Lower leg skin (tissue), 4 donors: ENCODE data around the gene CBLN3. TPM values are rescaled to one million over a fixed set of nuclear protein-coding genes. Genes with fewer than 3 reads are reported as not detected.

Experiments
- DNase-seq, 2 donors: peaks; one replicate each; pipeline ENCODE4 v3.0.0-alpha.2; 2019; ENCODE audit warnings: low spot score in 2 of 2
- H3K4me3 ChIP-seq: fragments of 200-600 bp; sonication (generic); 2 replicates; pipeline ENCODE4 v1.5.1; 2017; ENCODE audit warnings: mild to moderate bottlenecking, low read depth; ENCODE audit not compliant: poor library complexity, severe bottlenecking
- POLR2A ChIP-seq, 2 donors: fragments of 450-650 bp; IDR thresholded peaks; one replicate each; pipeline ENCODE4 v1.6.1; 2016 to 2017; ENCODE audit warnings: antibody characterized with exemption in 2 of 2, mild to moderate bottlenecking in 1 of 2, moderate library complexity in 1 of 2
- WGBS, 2 donors: methylation state at CpG; one replicate each; pipeline ENCODE4 v1.1.5; 2018; 5-methylcytosine and 5-hydroxymethylcytosine counted together
- intact Hi-C: fragments of 100-400 bp; cut with DNase I; formaldehyde crosslinking; loops from one replicate; pipeline ENCODE4 v1.15.0; 2023; ENCODE audit warnings: low total_unique reads
- total RNA-seq, 4 donors: library from RNA; depleted of rRNA; stranded (reverse); fragments of >200 nt; gene quantifications; one replicate each; pipeline ENCODE4 v1.1.0, GENCODE V29; 2016
- TF ChIP-seq, protein P1 (sequence below), 3 donors: fragments of 450-650 bp; IDR thresholded peaks; one replicate each; pipeline ENCODE4 v1.5.1; 2016; ENCODE audit warnings: antibody characterized with exemption in 3 of 3, mild to moderate bottlenecking in 3 of 3, moderate library complexity in 2 of 3

CBLN3 gene
- total RNA-seq, 4 donors from 2014 or later, result 0.76 to 1.4 (median 1.1) TPM

DNA sequence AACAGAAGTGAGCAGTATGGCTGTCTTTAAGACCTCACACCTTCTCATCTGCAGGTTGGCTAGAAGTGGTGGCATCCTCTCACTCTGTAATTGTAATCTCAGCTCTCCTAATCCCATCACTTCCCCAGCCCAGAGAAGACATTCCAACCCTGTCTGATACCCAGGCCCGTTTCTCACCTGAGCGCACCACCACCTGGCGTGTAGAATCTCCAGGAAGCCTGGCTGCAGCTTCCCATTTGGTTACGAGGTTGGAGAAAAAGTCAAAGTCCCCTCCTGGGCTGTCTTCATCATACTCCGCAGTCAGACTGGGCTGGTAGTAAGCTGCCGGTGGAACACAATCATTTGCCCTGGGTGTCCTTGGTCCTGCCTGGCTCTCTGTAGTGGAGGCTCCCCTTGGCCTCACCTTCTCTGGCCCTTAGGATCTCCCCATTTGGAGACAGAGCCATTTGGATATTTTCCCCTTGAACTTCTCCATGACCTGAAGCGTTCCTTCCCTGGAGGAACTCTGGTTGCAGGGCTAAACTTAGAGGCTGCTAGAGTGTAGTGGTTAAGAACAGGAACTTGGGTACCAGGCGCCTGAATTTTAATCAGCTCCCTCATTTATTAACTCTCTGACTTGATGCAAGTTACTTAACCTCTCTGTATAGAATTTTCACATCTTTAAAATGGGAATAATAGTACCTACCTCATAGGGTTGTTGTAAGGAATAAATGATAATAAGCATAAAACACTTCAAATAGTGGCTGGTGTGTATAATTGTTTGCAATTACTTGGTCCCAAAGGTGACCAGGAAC is 11.3 kb upstream of the CBLN3 start:
- no peak overlapping the region for H3K4me3 ChIP-seq
- WGBS, 2 donors, result 76 to 80% methylated on average over 8 of the region's 8 CpGs
- DNase-seq, result no peak
- TF ChIP-seq, protein P1, sequence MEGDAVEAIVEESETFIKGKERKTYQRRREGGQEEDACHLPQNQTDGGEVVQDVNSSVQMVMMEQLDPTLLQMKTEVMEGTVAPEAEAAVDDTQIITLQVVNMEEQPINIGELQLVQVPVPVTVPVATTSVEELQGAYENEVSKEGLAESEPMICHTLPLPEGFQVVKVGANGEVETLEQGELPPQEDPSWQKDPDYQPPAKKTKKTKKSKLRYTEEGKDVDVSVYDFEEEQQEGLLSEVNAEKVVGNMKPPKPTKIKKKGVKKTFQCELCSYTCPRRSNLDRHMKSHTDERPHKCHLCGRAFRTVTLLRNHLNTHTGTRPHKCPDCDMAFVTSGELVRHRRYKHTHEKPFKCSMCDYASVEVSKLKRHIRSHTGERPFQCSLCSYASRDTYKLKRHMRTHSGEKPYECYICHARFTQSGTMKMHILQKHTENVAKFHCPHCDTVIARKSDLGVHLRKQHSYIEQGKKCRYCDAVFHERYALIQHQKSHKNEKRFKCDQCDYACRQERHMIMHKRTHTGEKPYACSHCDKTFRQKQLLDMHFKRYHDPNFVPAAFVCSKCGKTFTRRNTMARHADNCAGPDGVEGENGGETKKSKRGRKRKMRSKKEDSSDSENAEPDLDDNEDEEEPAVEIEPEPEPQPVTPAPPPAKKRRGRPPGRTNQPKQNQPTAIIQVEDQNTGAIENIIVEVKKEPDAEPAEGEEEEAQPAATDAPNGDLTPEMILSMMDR (IDR thresholded peaks at IDR 0.05), result no peak
- intact Hi-C loops, result loop anchor here (2.0 to 5.0 kb wide), 2 partner anchors 206 to 1934 kb away; no protein-coding TSS in a partner anchor

DNA sequence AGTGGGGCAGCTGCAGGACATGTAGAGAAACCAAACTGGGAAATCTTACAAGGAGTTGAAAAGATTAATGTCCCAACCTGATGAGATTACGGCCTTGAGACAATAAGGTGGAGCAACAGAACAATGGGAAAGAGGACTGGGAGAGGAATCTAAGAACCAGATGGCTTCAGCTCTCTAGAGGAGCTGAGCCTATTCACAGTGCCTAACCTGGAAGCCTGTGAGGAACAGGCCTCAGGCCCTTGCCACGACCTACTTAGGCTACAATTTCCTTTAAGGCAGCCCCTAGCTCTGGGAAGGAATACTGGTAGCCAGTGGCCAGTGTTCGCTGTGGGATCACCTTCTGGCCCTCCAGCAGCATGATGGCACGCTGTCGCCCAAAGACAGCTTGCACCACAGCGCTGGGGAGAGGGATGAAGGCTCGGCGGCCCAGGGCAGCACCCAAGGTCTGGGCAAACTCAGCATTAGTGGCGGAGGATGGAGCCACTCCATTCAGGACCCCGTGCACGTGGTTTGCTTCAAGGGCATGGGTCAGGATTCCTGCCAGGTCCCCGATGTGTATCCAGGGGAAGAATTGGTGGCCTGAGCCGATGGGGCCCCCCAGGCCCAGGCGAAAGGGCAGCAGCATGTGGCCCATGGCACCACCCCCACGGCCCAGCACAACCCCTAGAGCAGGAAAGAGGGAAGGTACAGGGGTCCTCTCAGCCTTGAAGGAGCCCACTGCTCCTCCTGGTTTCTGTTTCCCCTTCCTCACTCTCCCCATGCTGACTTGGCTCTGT is 10.6 kb upstream of the CBLN3 start:
- WGBS, 2 donors, result 68 to 70% methylated on average over 15 of the region's 15 CpGs
- DNase-seq, result no peak
- intact Hi-C loops, result loop anchor here (2.0 to 5.0 kb wide), 2 partner anchors 205 to 1933 kb away; no protein-coding TSS in a partner anchor
- no peak overlapping the region for H3K4me3 ChIP-seq
- no peak for TF ChIP-seq POLR2A (IDR thresholded peaks at IDR 0.05)

DNA sequence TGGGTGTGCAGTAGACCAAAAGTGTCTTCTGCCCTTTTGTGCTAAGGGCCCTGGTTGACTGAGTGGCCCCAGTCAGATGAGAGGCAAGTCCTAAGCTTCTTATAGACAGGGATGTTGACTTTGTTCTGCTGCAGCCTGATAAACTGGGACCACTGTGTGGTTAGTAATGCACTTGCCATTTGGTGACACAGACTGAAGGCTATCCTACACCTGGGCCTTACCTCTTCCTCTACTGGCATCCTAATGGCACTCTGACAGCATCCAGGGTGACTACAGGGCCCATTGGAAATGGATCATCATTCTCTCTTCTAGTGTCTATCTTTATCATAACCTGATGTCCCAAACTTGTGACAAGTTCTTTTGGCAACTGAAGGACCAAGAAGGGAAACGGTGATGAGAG is 9.8 kb upstream of the CBLN3 start:
- 40 to 43% methylated on average over 1 of the region's 1 CpG for WGBS, 2 donors
- intact Hi-C loops, result no loop called here
- no peak for TF ChIP-seq POLR2A (IDR thresholded peaks at IDR 0.05)
- TF ChIP-seq, protein P1 (IDR thresholded peaks at IDR 0.05), result no peak
- no peak for DNase-seq
- H3K4me3 ChIP-seq, result no peak overlapping the region

DNA sequence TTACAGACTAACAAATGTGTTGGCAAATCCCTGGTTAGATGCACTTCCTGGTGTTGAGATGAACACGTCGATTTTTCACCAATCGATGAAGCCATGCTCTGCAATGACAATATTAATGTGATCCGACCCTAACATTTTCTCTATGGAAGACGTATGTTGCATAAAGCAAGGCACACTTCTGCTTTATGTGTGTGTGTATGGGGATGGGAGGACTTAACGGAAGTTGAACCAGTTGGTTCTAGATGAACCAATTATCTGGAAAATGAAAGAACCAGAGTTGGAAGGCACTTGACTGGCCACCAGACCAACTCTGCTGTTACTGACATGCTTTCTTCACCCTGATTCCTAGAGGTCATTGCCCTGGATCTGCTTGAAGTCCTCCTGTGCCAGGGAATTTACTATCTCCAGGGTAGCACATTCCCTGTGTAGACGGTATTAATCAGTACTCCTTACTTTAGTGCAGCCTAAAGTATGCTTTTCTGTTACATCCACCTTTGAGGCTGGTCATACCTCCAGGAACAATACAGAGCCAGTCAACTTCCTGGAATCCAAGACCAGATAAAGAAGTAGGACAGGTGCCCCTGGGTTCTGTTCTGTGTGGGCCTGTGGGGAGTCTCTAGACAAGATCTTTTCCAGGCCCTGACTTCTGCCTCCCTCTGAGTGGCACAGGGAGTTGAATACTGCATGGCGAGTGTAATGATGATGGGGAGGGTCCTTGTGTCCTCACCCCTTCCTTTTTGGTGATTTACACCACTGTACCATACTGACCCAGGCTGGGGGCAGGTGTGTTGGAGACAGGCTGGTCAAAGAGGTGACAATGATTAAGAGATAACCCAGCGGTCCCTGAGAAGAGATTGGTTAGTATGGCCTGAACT is 9.0 kb upstream of the CBLN3 start:
- DNase-seq, result no peak
- intact Hi-C loops, result no loop called here
- TF ChIP-seq, protein P1 (IDR thresholded peaks at IDR 0.05), result no peak
- 54 to 62% methylated on average over 9 of the region's 9 CpGs for WGBS, 2 donors
- H3K4me3 ChIP-seq, result no peak overlapping the region

DNA sequence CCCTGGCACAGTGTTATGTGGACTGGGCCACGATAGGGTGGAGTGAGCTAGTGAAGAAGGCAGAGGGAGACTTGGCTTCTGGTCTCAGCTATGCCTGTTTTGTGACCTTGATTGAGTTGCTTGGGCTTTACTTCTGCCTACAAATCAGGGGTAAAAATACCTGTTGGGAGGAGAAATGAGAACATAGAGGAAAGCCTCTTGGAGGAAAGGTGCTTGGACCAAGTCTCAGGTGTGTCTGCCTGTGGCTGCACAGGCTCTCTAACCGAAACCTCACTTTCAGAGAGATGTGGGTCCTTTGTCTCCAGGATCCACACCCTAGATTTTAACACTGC is 8.2 kb upstream of the CBLN3 start:
- intact Hi-C loops, result no loop called here
- whole genome bisulfite sequencing, 2 donors, result 56 to 63% methylated on average over 2 of the region's 2 CpGs
- no peak overlapping the region for H3K4me3 ChIP-seq
- TF ChIP-seq POLR2A (IDR thresholded peaks at IDR 0.05), result no peak
- TF ChIP-seq, protein P1 (IDR thresholded peaks at IDR 0.05), result no peak
- DNase-seq, result no peak
